Measurements from ENCODE around the gene ARHGAP9.

- TF ChIP-seq, protein P1, sequence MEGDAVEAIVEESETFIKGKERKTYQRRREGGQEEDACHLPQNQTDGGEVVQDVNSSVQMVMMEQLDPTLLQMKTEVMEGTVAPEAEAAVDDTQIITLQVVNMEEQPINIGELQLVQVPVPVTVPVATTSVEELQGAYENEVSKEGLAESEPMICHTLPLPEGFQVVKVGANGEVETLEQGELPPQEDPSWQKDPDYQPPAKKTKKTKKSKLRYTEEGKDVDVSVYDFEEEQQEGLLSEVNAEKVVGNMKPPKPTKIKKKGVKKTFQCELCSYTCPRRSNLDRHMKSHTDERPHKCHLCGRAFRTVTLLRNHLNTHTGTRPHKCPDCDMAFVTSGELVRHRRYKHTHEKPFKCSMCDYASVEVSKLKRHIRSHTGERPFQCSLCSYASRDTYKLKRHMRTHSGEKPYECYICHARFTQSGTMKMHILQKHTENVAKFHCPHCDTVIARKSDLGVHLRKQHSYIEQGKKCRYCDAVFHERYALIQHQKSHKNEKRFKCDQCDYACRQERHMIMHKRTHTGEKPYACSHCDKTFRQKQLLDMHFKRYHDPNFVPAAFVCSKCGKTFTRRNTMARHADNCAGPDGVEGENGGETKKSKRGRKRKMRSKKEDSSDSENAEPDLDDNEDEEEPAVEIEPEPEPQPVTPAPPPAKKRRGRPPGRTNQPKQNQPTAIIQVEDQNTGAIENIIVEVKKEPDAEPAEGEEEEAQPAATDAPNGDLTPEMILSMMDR (IDR thresholded peaks at IDR 0.05): peak; percentile 32
- TF ChIP-seq EZH2phosphoT487 (IDR thresholded peaks at IDR 0.05; ENCODE audit: borderline replicate concordance, low read depth) (no peak), RXRA (IDR thresholded peaks at IDR 0.05; ENCODE audit: borderline replicate concordance, low read depth) (no peak), TCF12 (IDR thresholded peaks at IDR 0.05) (no peak)
Measured at GRCh38 chr12:57476162-57476992, 3.3 kb downstream of the ARHGAP9 start.

All from SK-N-SH (cell line).